HCT116 (cell line): Measurements from ENCODE around the gene FSTL4. TPM values are rescaled to one million over a fixed set of nuclear protein-coding genes. Genes with fewer than 3 reads are reported as not detected.

Source experiments
- ATAC-seq: fragments of 200-7000 bp; cut with Tn5 transposase; 2 replicates; pipeline ENCODE4 v1.9.1; 2020; ENCODE audit warnings: mild to moderate bottlenecking, moderate library complexity
- BruUV-seq: library from RNA; stranded (reverse); fragments of 400-500 nt; replicated peaks from 2 replicates; lab custom pipeline; 2021; lab: Mats Ljungman, UMichigan
- CTCF ChIA-PET: fragments of 300-600 bp; sonication (Branson Sonifier 250); formaldehyde crosslinking; loops from one replicate; lab custom pipeline; 2021; ENCODE audit warnings: antibody characterized with exemption; lab: Charles Lee
- POLR2A ChIA-PET: fragments of 300-600, 350-600 bp; sonication (Branson Sonifier 250); formaldehyde crosslinking; loops from one replicate; lab custom pipeline; 2021; ENCODE audit warnings: antibody characterized with exemption; lab: Charles Lee
- RAD21 ChIA-PET, 2 experiments: fragments of 300-600 bp; sonication (Branson Sonifier 250); formaldehyde crosslinking; loops; one replicate each; lab custom pipeline; 2023; ENCODE audit warnings: low total read pairs in 2 of 2; ENCODE audit not compliant: uncharacterized antibody in 2 of 2, unreplicated experiment in 2 of 2, low non-redundant PET in 1 of 2; lab: Charles Lee
- DNase-seq: peaks from one replicate; pipeline ENCODE4 v3.0.0-alpha.2; 2010; ENCODE audit warnings: low read depth, low spot score
- H2AFZ ChIP-seq: fragments of 200-600 bp; shearing (Covaris generic), sonication (generic); 2 replicates; pipeline ENCODE4 v1.6.1; 2017; ENCODE audit warnings: low read depth, mixed run types, mixed read lengths, antibody characterized with exemption, low read length; ENCODE audit not compliant: poor library complexity, severe bottlenecking
- H3K27ac ChIP-seq: 2 replicates; pipeline ENCODE4 v1.5.1; 2012; ENCODE audit warnings: low read depth, low read length
- H3K27me3 ChIP-seq: fragments of 200-600 bp; sonication (generic); 2 replicates; pipeline ENCODE4 v1.6.1; 2016; ENCODE audit warnings: mixed run types, low read length, mixed read lengths; ENCODE audit not compliant: insufficient read depth
- H3K36me3 ChIP-seq, 2 experiments: fragments of 200-500 bp in 1 of 2; fragments of 200-600 bp in 1 of 2; sonication (Bioruptor generic) in 1 of 2; sonication (generic) in 1 of 2; 2 replicates each; pipeline versions ENCODE4 v1.5.1 to v1.6.1; 2014 to 2016; ENCODE audit warnings: low read length in 2 of 2, inconsistent platforms in 1 of 2, mixed read lengths in 1 of 2, mixed run types in 1 of 2; ENCODE audit not compliant: insufficient read depth in 2 of 2, control insufficient read depth in 1 of 2
- H3K4me1 ChIP-seq, 2 experiments: fragments of 200-600 bp in 1 of 2; sonication (generic) in 1 of 2; 2 replicates each; pipeline versions ENCODE4 v1.5.1 to v1.6.1; 2012 to 2017; ENCODE audit warnings: low read length in 2 of 2, inconsistent platforms in 1 of 2, mild to moderate bottlenecking in 1 of 2, mixed read lengths in 1 of 2, mixed run types in 1 of 2, moderate library complexity in 1 of 2; ENCODE audit not compliant: insufficient read depth in 2 of 2, control insufficient read depth in 1 of 2
- H3K4me2 ChIP-seq: fragments of 200-600 bp; sonication (generic); 2 replicates; pipeline ENCODE4 v1.6.1; 2017; ENCODE audit warnings: mixed run types, low read length, mixed read lengths
- H3K4me3 ChIP-seq, 2 experiments: fragments of 200-600 bp in 1 of 2; sonication (generic) in 1 of 2; replicated peaks in 1 of 2; 2 replicates each; pipeline ENCODE4 v1.5.1; 2011 to 2016; ENCODE audit warnings: low read length in 2 of 2, control low read depth in 1 of 2, low read depth in 1 of 2, mild to moderate bottlenecking in 1 of 2, mixed read lengths in 1 of 2, mixed run types in 1 of 2
- H3K79me2 ChIP-seq: fragments of 200-600 bp; sonication (generic); 2 replicates; pipeline ENCODE4 v1.6.1; 2017; ENCODE audit warnings: mild to moderate bottlenecking, mixed run types, low read length, moderate library complexity, mixed read lengths; ENCODE audit not compliant: insufficient read depth
- H3K9ac ChIP-seq: fragments of 200-600 bp; sonication (generic); 2 replicates; pipeline ENCODE4 v1.6.1; 2016; ENCODE audit warnings: low read length, mixed read lengths
- H3K9me2 ChIP-seq: fragments of 200-600 bp; sonication (generic), shearing (Covaris generic); 2 replicates; pipeline ENCODE4 v1.6.1; 2017; ENCODE audit warnings: mixed run types, mild to moderate bottlenecking, moderate library complexity; ENCODE audit not compliant: insufficient read depth
- H3K9me3 ChIP-seq, 2 experiments: fragments of 200-500 bp in 1 of 2; fragments of 200-600 bp in 1 of 2; sonication (Bioruptor generic) in 1 of 2; sonication (generic) in 1 of 2; 2 replicates each; pipeline ENCODE4 v1.6.1; 2014 to 2017; ENCODE audit warnings: low read length in 2 of 2, mixed read lengths in 2 of 2, inconsistent platforms in 1 of 2, low read depth in 1 of 2, mild to moderate bottlenecking in 1 of 2, mixed run types in 1 of 2, moderate library complexity in 1 of 2; ENCODE audit not compliant: control insufficient read depth in 1 of 2, insufficient read depth in 1 of 2
- H4K20me1 ChIP-seq: fragments of 200-600 bp; sonication (generic), shearing (Covaris generic); 2 replicates; pipeline ENCODE4 v1.6.1; 2017; ENCODE audit warnings: mixed run types, mild to moderate bottlenecking, moderate library complexity; ENCODE audit not compliant: insufficient read depth
- CEBPB ChIP-seq: IDR thresholded peaks from 2 replicates; pipeline ENCODE4 v1.6.1; 2012; ENCODE audit warnings: low read depth
- EGR1 ChIP-seq: IDR thresholded peaks from 2 replicates; pipeline ENCODE4 v1.6.1; 2012; ENCODE audit warnings: low read depth
- ELF1 ChIP-seq: IDR thresholded peaks from 2 replicates; pipeline ENCODE4 v1.6.1; 2012; ENCODE audit warnings: low read depth, borderline replicate concordance
- EZH2 ChIP-seq: fragments of 200-600 bp; sonication (generic); IDR thresholded peaks from 2 replicates; pipeline ENCODE4 v1.6.1; 2017; ENCODE audit warnings: antibody characterized with exemption, mixed run types
- JUND ChIP-seq: IDR thresholded peaks from 2 replicates; pipeline ENCODE4 v1.6.1; 2012
- POLR2A ChIP-seq: IDR thresholded peaks from 2 replicates; pipeline ENCODE4 v1.7.0; 2011; ENCODE audit warnings: borderline replicate concordance; ENCODE audit not compliant: insufficient read depth, insufficient read length; ENCODE audit errors: extremely low read depth
- RAD21 ChIP-seq: IDR thresholded peaks from 2 replicates; pipeline ENCODE4 v1.6.1; 2012; ENCODE audit warnings: low read depth, mild to moderate bottlenecking
- SP1 ChIP-seq: IDR thresholded peaks from 2 replicates; pipeline ENCODE4 v1.6.1; 2012; ENCODE audit warnings: low read depth
- SRF ChIP-seq: IDR thresholded peaks from 2 replicates; pipeline ENCODE4 v1.6.1; 2012; ENCODE audit warnings: low read depth
- TCF7L2 ChIP-seq: IDR thresholded peaks from 2 replicates; pipeline ENCODE4 v1.7.0; 2011; ENCODE audit warnings: borderline replicate concordance, inconsistent platforms; ENCODE audit not compliant: insufficient read depth, insufficient read length; ENCODE audit errors: extremely low read depth
- ZNF274 ChIP-seq: fragments of 200-500 bp; sonication (Bioruptor generic); IDR thresholded peaks from 2 replicates; pipeline ENCODE4 v1.6.1; 2014; ENCODE audit warnings: mild to moderate bottlenecking, low read depth, low read length, inconsistent platforms
- intact Hi-C: fragments of 100-400 bp; cut with micrococcal nuclease; formaldehyde crosslinking; loops from 2 replicates; pipeline ENCODE4 v1.10.0; 2022
- total RNA-seq: library from RNA; stranded (reverse); gene quantifications from one replicate; pipeline ENCODE4 v1.2.1, GENCODE V29; 2021; ENCODE audit not compliant: unreplicated experiment
- TF ChIP-seq, protein P1 (sequence below): IDR thresholded peaks from 2 replicates; pipeline ENCODE4 v1.6.1; 2011; ENCODE audit warnings: mild to moderate bottlenecking, low read length, moderate library complexity; ENCODE audit not compliant: insufficient replicate concordance; ENCODE audit errors: extremely low read depth
- TF ChIP-seq, protein P2 (sequence below): IDR thresholded peaks from 2 replicates; pipeline ENCODE4 v1.6.1; 2012; ENCODE audit warnings: low read depth
- TF ChIP-seq, protein P3 (sequence below): IDR thresholded peaks from 2 replicates; pipeline ENCODE4 v1.6.1; 2012

Gene FSTL4
- total RNA-seq, 1 experiment from 2014 or later: 0.37 TPM

- H3K4me2 ChIP-seq: no peak overlapping the region
- ChIA-PET RAD21 (no interaction called here), POLR2A (no interaction called here), CTCF (no interaction called here)
- H3K79me2 ChIP-seq: no peaks in the 10 kb centered on the region
- no peak overlapping the region for H3K27ac ChIP-seq
- no peak overlapping the region for H3K9ac ChIP-seq
- no peak overlapping the region for H3K4me3 ChIP-seq
- H3K4me1 ChIP-seq: no peaks in the 10 kb centered on the region
- no peaks in the 10 kb centered on the region for H3K9me2 ChIP-seq
- H3K27me3 ChIP-seq: peaks cover 38% of the 10 kb centered on the region; the same call in 1 of the 2 replicates
- ATAC-seq: no peak
- intact Hi-C loops: no loop called here
- no peak for DNase-seq
- no peaks in the 10 kb centered on the region for H3K36me3 ChIP-seq
- no peaks in the 10 kb centered on the region for H3K9me3 ChIP-seq
- TF ChIP-seq RAD21: peak; percentile 15; the same call in 1 of the 2 replicates
- TF ChIP-seq, protein P1, sequence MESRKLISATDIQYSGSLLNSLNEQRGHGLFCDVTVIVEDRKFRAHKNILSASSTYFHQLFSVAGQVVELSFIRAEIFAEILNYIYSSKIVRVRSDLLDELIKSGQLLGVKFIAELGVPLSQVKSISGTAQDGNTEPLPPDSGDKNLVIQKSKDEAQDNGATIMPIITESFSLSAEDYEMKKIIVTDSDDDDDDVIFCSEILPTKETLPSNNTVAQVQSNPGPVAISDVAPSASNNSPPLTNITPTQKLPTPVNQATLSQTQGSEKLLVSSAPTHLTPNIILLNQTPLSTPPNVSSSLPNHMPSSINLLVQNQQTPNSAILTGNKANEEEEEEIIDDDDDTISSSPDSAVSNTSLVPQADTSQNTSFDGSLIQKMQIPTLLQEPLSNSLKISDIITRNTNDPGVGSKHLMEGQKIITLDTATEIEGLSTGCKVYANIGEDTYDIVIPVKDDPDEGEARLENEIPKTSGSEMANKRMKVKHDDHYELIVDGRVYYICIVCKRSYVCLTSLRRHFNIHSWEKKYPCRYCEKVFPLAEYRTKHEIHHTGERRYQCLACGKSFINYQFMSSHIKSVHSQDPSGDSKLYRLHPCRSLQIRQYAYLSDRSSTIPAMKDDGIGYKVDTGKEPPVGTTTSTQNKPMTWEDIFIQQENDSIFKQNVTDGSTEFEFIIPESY: no peak
- no TSS peak for BruUV-seq
- H4K20me1 ChIP-seq: no peaks in the 10 kb centered on the region
- H2AFZ ChIP-seq: no peak overlapping the region
Measured at GRCh38 chr5:133471699-133472098, 140.6 kb downstream of the FSTL4 start.

GRCh38 chr5:133470841-133471240 is 141.5 kb downstream of the FSTL4 start:
- no peaks in the 10 kb centered on the region for H3K79me2 ChIP-seq
- H4K20me1 ChIP-seq: no peaks in the 10 kb centered on the region
- no peak overlapping the region for H3K27ac ChIP-seq
- no TSS peak for BruUV-seq
- ChIA-PET POLR2A (no interaction called here), CTCF (no interaction called here), RAD21 (no interaction called here)
- no peak overlapping the region for H3K4me2 ChIP-seq
- no peaks in the 10 kb centered on the region for H3K9me3 ChIP-seq
- H3K4me3 ChIP-seq: no peak overlapping the region
- no peaks in the 10 kb centered on the region for H3K36me3 ChIP-seq
- H3K9ac ChIP-seq: no peak overlapping the region
- no peak for DNase-seq
- H2AFZ ChIP-seq: no peak overlapping the region
- no peaks in the 10 kb centered on the region for H3K4me1 ChIP-seq
- peaks cover 31% of the 10 kb centered on the region; the same call in 1 of the 2 replicates for H3K27me3 ChIP-seq
- no peaks in the 10 kb centered on the region for H3K9me2 ChIP-seq
- intact Hi-C loops: no loop called here
- no peak for ATAC-seq
- TF ChIP-seq CEBPB: no peak
- no peak for TF ChIP-seq JUND
- TF ChIP-seq ZNF274: no peak
- TF ChIP-seq, protein P2, sequence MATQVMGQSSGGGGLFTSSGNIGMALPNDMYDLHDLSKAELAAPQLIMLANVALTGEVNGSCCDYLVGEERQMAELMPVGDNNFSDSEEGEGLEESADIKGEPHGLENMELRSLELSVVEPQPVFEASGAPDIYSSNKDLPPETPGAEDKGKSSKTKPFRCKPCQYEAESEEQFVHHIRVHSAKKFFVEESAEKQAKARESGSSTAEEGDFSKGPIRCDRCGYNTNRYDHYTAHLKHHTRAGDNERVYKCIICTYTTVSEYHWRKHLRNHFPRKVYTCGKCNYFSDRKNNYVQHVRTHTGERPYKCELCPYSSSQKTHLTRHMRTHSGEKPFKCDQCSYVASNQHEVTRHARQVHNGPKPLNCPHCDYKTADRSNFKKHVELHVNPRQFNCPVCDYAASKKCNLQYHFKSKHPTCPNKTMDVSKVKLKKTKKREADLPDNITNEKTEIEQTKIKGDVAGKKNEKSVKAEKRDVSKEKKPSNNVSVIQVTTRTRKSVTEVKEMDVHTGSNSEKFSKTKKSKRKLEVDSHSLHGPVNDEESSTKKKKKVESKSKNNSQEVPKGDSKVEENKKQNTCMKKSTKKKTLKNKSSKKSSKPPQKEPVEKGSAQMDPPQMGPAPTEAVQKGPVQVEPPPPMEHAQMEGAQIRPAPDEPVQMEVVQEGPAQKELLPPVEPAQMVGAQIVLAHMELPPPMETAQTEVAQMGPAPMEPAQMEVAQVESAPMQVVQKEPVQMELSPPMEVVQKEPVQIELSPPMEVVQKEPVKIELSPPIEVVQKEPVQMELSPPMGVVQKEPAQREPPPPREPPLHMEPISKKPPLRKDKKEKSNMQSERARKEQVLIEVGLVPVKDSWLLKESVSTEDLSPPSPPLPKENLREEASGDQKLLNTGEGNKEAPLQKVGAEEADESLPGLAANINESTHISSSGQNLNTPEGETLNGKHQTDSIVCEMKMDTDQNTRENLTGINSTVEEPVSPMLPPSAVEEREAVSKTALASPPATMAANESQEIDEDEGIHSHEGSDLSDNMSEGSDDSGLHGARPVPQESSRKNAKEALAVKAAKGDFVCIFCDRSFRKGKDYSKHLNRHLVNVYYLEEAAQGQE: no peak
- no peak for TF ChIP-seq SRF
- TF ChIP-seq EZH2: no peak
- TF ChIP-seq EGR1: no peak
- TF ChIP-seq, protein P3, sequence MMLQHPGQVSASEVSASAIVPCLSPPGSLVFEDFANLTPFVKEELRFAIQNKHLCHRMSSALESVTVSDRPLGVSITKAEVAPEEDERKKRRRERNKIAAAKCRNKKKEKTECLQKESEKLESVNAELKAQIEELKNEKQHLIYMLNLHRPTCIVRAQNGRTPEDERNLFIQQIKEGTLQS: no peak
- no peak for TF ChIP-seq TCF7L2
- TF ChIP-seq POLR2A: no peak
- no peak for TF ChIP-seq SP1
- TF ChIP-seq RAD21: no peak
- no peak for TF ChIP-seq ELF1
